ENCODE data around the gene SLC25A12. TPM values are rescaled to one million over a fixed set of nuclear protein-coding genes. Genes with fewer than 3 reads are reported as not detected.

SLC25A12 gene
- total RNA-seq, 1 donor from 2014 or later: 30.4 TPM

DNA sequence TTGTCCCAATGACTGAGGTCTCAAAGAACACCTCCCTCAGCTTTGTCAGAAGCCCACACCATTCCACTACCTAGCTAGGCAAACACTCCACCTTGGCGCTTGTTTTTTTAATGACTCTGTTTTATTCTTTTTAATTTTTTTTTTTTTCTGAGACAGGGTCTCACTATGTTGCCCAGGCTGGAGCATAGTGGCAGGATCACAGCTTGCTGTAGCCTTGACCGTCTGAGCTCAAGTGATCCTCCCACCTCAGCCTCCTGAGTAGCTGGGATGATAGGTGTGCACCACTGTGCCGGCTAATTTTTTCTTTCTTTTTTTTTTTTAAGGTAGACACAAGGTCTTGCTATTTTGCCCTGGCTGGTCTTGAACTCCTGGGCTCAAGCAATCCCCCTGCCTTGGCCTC is 101.9 kb downstream of the SLC25A12 start:
- no peak overlapping the region for H3K27ac Mint-ChIP-seq (ENCODE audit: unreplicated experiment)
- no peak for TF ChIP-seq CTCF (IDR thresholded peaks at IDR 0.05; ENCODE audit: partially characterized antibody, unreplicated experiment)
- peaks cover 13% of the 10 kb centered on the region for H3K4me1 Mint-ChIP-seq (ENCODE audit: low read depth, unreplicated experiment)
- no peak overlapping the region for H3K4me3 Mint-ChIP-seq (ENCODE audit: unreplicated experiment)
- peaks cover 7% of the 10 kb centered on the region for H3K36me3 Mint-ChIP-seq (ENCODE audit: unreplicated experiment)
- no peaks in the 10 kb centered on the region for H3K9me3 Mint-ChIP-seq (ENCODE audit: unreplicated experiment)
- H3K27me3 Mint-ChIP-seq (ENCODE audit: unreplicated experiment): no peaks in the 10 kb centered on the region
- no peak for DNase-seq

DNA sequence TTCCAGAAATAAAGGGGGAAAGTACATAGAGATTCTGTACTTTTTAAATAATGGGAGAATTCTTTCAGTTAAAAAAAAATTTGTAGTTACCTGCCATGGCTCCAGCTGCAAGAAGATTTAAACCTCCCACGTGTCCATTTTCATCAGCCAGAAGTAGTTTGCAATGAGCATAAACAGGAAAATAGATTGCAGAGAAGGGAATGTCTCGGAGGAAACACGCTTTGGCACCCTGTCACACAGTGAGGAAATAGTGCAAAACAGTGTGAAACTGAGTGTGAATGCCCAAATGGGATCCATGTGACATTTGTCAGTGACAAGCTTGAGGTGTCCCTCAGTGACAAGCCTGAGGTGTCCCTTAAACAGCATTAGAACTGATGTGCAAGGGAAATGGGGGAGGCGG is 102.7 kb downstream of the SLC25A12 start:
- TF ChIP-seq CTCF (IDR thresholded peaks at IDR 0.05; ENCODE audit: partially characterized antibody, unreplicated experiment): no peak
- Mint-ChIP-seq H3K27me3 (ENCODE audit: unreplicated experiment) (no peaks in the 10 kb centered on the region), H3K4me1 (ENCODE audit: low read depth, unreplicated experiment) (peaks cover 13% of the 10 kb centered on the region)

DNA sequence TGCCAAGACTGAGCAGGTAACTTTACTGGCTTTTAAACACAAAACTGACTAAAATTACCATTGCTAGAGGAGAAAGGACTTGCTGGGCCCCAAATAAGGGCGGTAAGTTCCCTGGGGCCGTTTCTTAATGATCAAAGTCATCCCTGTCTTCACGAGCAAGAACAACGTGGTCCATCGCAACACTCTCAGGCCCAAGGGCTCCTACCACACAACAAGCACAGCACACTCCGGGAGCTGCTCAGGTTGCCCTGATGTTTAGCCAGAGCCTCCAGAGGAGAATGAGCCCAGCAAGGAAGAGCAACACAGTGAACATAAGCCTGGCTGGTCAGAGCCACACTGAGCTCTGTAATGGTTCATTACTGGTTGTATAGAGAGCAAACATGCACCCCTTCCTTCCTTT is 104.1 kb downstream of the SLC25A12 start:
- Mint-ChIP-seq H3K4me3 (ENCODE audit: unreplicated experiment) (no peak overlapping the region), H3K27ac (ENCODE audit: unreplicated experiment) (no peak overlapping the region), H3K27me3 (ENCODE audit: unreplicated experiment) (no peaks in the 10 kb centered on the region), H3K4me1 (ENCODE audit: low read depth, unreplicated experiment) (peaks cover 9% of the 10 kb centered on the region), H3K36me3 (ENCODE audit: unreplicated experiment) (peaks cover 7% of the 10 kb centered on the region), H3K9me3 (ENCODE audit: unreplicated experiment) (no peaks in the 10 kb centered on the region)
- DNase-seq: no peak
- no peak for TF ChIP-seq CTCF (IDR thresholded peaks at IDR 0.05; ENCODE audit: partially characterized antibody, unreplicated experiment)

More for the DNA sequence above, 102.7 kb downstream of the SLC25A12 start:
- Mint-ChIP-seq H3K4me3 (ENCODE audit: unreplicated experiment) (no peak overlapping the region), H3K27ac (ENCODE audit: unreplicated experiment) (no peak overlapping the region), H3K36me3 (ENCODE audit: unreplicated experiment) (peaks cover 7% of the 10 kb centered on the region), H3K9me3 (ENCODE audit: unreplicated experiment) (no peaks in the 10 kb centered on the region)
- no peak for DNase-seq

DNA sequence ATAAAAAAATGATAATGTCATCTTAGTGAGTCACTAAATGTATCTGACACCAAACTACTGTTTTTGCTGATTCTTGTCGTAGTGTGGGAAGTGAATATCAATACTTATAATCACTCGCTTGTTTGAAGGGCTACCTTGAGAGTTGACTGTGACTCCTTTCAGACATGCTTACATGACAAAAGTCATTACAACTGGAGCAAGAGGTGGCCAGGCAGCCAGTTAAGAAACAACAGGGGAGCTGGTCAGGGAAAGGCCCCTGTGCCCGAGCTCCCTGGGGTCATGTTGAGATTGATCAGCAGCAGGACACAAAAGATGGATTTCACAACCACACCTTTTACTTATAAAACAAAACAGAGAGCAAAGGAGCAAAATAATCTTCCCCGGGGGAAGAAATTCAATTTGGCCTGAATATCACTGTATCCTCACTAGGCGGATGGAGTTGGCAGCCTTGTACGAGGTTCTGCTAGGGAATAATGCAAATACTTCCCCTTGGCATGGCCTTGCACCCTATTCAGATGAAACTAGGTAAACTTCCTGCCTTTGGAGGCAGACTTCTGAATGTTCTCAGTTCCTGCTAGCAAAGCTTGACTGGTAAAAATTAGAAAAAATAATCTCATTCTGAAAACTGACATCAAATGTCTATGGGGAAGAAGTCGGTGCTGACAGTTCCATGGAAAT is 105.6 kb downstream of the SLC25A12 start:
- no peak for DNase-seq
- no peak for TF ChIP-seq CTCF (IDR thresholded peaks at IDR 0.05; ENCODE audit: partially characterized antibody, unreplicated experiment)
- Mint-ChIP-seq H3K4me1 (ENCODE audit: low read depth, unreplicated experiment) (peaks cover 6% of the 10 kb centered on the region), H3K27me3 (ENCODE audit: unreplicated experiment) (no peaks in the 10 kb centered on the region), H3K9me3 (ENCODE audit: unreplicated experiment) (no peaks in the 10 kb centered on the region), H3K27ac (ENCODE audit: unreplicated experiment) (peak overlapping the region; percentile 43), H3K4me3 (ENCODE audit: unreplicated experiment) (no peak overlapping the region), H3K36me3 (ENCODE audit: unreplicated experiment) (peaks cover 7% of the 10 kb centered on the region)

- Mint-ChIP-seq H3K36me3 (ENCODE audit: unreplicated experiment) (peaks cover 10% of the 10 kb centered on the region), H3K27ac (ENCODE audit: unreplicated experiment) (no peak overlapping the region), H3K27me3 (ENCODE audit: unreplicated experiment) (no peaks in the 10 kb centered on the region), H3K4me3 (ENCODE audit: unreplicated experiment) (no peak overlapping the region), H3K4me1 (ENCODE audit: low read depth, unreplicated experiment) (peaks cover 4% of the 10 kb centered on the region), H3K9me3 (ENCODE audit: unreplicated experiment) (no peaks in the 10 kb centered on the region)
- DNase-seq: no peak
- TF ChIP-seq CTCF (IDR thresholded peaks at IDR 0.05; ENCODE audit: partially characterized antibody, unreplicated experiment): no peak
Observed at GRCh38 chr2:171787333-171788072, 106.5 kb downstream of the SLC25A12 start.

All from glutamatergic neuron (in vitro differentiated cells).